Transverse colon (tissue), 4 donors: Measurements from ENCODE around the gene WSB1.

Experiments
- EP300 ChIP-seq: sonication (generic); formaldehyde crosslinking; IDR thresholded peaks from one replicate; pipeline ENCODE4 v1.6.1; 2017; ENCODE audit warnings: antibody characterized with exemption, low read depth
- POLR2A ChIP-seq: fragments of 450-650 bp; IDR thresholded peaks from one replicate; pipeline ENCODE4 v1.6.1; 2016; ENCODE audit warnings: antibody characterized with exemption, mild to moderate bottlenecking, moderate library complexity
- POLR2AphosphoS5 ChIP-seq, 3 donors: sonication (generic); formaldehyde crosslinking; IDR thresholded peaks; one replicate each; pipeline ENCODE4 v1.6.1; 2016; ENCODE audit warnings: antibody characterized with exemption in 3 of 3
- TF ChIP-seq, protein P1 (sequence below), 5 experiments: fragments of 200-600 bp in 3 of 5; fragments of 450-650 bp in 2 of 5; sonication (generic) in 3 of 5; IDR thresholded peaks; 1 replicate in 2 of 5; 2 replicates in 3 of 5; pipeline ENCODE4 v1.5.1; 2016 to 2017; ENCODE audit warnings: antibody characterized with exemption in 5 of 5, inconsistent platforms in 3 of 5, mild to moderate bottlenecking in 2 of 5, moderate library complexity in 1 of 5

GRCh38 chr17:27268394-27269085, 25.4 kb upstream of the WSB1 start:
- no peak for TF ChIP-seq EP300
- TF ChIP-seq, protein P1, sequence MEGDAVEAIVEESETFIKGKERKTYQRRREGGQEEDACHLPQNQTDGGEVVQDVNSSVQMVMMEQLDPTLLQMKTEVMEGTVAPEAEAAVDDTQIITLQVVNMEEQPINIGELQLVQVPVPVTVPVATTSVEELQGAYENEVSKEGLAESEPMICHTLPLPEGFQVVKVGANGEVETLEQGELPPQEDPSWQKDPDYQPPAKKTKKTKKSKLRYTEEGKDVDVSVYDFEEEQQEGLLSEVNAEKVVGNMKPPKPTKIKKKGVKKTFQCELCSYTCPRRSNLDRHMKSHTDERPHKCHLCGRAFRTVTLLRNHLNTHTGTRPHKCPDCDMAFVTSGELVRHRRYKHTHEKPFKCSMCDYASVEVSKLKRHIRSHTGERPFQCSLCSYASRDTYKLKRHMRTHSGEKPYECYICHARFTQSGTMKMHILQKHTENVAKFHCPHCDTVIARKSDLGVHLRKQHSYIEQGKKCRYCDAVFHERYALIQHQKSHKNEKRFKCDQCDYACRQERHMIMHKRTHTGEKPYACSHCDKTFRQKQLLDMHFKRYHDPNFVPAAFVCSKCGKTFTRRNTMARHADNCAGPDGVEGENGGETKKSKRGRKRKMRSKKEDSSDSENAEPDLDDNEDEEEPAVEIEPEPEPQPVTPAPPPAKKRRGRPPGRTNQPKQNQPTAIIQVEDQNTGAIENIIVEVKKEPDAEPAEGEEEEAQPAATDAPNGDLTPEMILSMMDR (IDR thresholded peaks at IDR 0.05), result no peak
- no peak for TF ChIP-seq POLR2AphosphoS5 (IDR thresholded peaks at IDR 0.05)
- TF ChIP-seq POLR2A, result no peak
